ENCODE measurements around the gene OR5B21.

Gene OR5B21

GRCh38 chr11:58508005-58508404 is at the start of gene OR5B21:
Gene OR5B21, minus strand, starts transcription at chr11:58508105. Its CDS starts 0 bp downstream, at chr11:58508105.
- no peak within 1 kb of the TSS for H3K4me3 ChIP-seq (replicated peaks; ENCODE audit: low read depth, low read length)
- no peak for DNase-seq (ENCODE audit: extremely low read depth, low read depth)
- no peak for TF ChIP-seq CTCF (IDR thresholded peaks at IDR 0.05; ENCODE audit: low read depth, low read length, missing control alignments)

GRCh38 chr11:58549644-58550043 is 41.7 kb upstream of the OR5B21 start:
- H3K4me3 ChIP-seq (replicated peaks; ENCODE audit: low read depth, low read length) = no peak overlapping the region
- no peak for TF ChIP-seq CTCF (IDR thresholded peaks at IDR 0.05; ENCODE audit: low read depth, low read length, missing control alignments)
- no peak for DNase-seq (ENCODE audit: extremely low read depth, low read depth)

- H3K4me3 ChIP-seq (replicated peaks; ENCODE audit: low read depth, low read length) = no peak overlapping the region
- no peak for DNase-seq (ENCODE audit: extremely low read depth, low read depth)
- no peak for TF ChIP-seq CTCF (IDR thresholded peaks at IDR 0.05; ENCODE audit: low read depth, low read length, missing control alignments)
Measured at GRCh38 chr11:58546841-58547240, 38.9 kb upstream of the OR5B21 start.

GRCh38 chr11:58531865-58532341 is 24.0 kb upstream of the OR5B21 start:
- H3K4me3 ChIP-seq (replicated peaks; ENCODE audit: low read depth, low read length) = no peak overlapping the region
- no peak for TF ChIP-seq CTCF (IDR thresholded peaks at IDR 0.05; ENCODE audit: low read depth, low read length, missing control alignments)
- DNase-seq (ENCODE audit: extremely low read depth, low read depth) = no peak

GRCh38 chr11:58530236-58530635 is 22.3 kb upstream of the OR5B21 start:
- DNase-seq (ENCODE audit: extremely low read depth, low read depth) = no peak
- no peak overlapping the region for H3K4me3 ChIP-seq (replicated peaks; ENCODE audit: low read depth, low read length)
- no peak for TF ChIP-seq CTCF (IDR thresholded peaks at IDR 0.05; ENCODE audit: low read depth, low read length, missing control alignments)

GRCh38 chr11:58527429-58527828 is 19.5 kb upstream of the OR5B21 start:
- no peak for TF ChIP-seq CTCF (IDR thresholded peaks at IDR 0.05; ENCODE audit: low read depth, low read length, missing control alignments)
- no peak overlapping the region for H3K4me3 ChIP-seq (replicated peaks; ENCODE audit: low read depth, low read length)
- DNase-seq (ENCODE audit: extremely low read depth, low read depth) = no peak

- no peak for DNase-seq (ENCODE audit: extremely low read depth, low read depth)
- TF ChIP-seq CTCF (IDR thresholded peaks at IDR 0.05; ENCODE audit: low read depth, low read length, missing control alignments) = no peak
- H3K4me3 ChIP-seq (replicated peaks; ENCODE audit: low read depth, low read length) = no peak overlapping the region
Measured at GRCh38 chr11:58526721-58527120, 18.8 kb upstream of the OR5B21 start.
